IMR-90 (cell line): ENCODE measurements around the gene TMC3. TPM values are rescaled to one million over a fixed set of nuclear protein-coding genes. Genes with fewer than 3 reads are reported as not detected.

Experiments used
- ATAC-seq: fragments of 200-7000 bp; cut with Tn5 transposase; 2 replicates; pipeline ENCODE4 v1.9.1; 2020; ENCODE audit warnings: low read depth, mild to moderate bottlenecking, moderate library complexity
- BruUV-seq: library from RNA; stranded (reverse); fragments of 400-500 nt; replicated peaks from 2 replicates; lab custom pipeline; 2021; lab: Mats Ljungman, UMichigan
- CTCF ChIA-PET: fragments of 300-600 bp; formaldehyde crosslinking; extraction: SDS; loops from one replicate; lab custom pipeline; 2021; ENCODE audit warnings: antibody characterized with exemption; lab: Yijun Ruan, JAX
- POLR2A ChIA-PET: fragments of 300-600 bp; sonication (Branson Sonifier 250); formaldehyde crosslinking; loops from one replicate; lab custom pipeline; 2022; ENCODE audit warnings: antibody characterized with exemption; ENCODE audit not compliant: unreplicated experiment; lab: Charles Lee
- DNase-seq: peaks from one replicate; pipeline ENCODE4 v3.0.0; 2013
- H2AFZ ChIP-seq: replicated peaks from 2 replicates; pipeline ENCODE3; 2013; ENCODE audit warnings: low read length, mild to moderate bottlenecking; ENCODE audit not compliant: poor library complexity
- H2AK5ac ChIP-seq: 2 replicates; pipeline ENCODE4 v1.6.1; 2013; ENCODE audit warnings: low read depth, low read length, inconsistent platforms
- H2AK9ac ChIP-seq: replicated peaks from 2 replicates; pipeline ENCODE3; 2013; ENCODE audit warnings: mild to moderate bottlenecking, low read depth, low read length, moderate library complexity; ENCODE audit not compliant: poor library complexity
- H2BK120ac ChIP-seq: 2 replicates; pipeline ENCODE4 v1.6.1; 2013; ENCODE audit warnings: low read depth, low read length, inconsistent platforms
- H2BK15ac ChIP-seq: 3 replicates; pipeline ENCODE4 v1.6.1; 2013; ENCODE audit warnings: low read depth, low read length, inconsistent platforms
- H2BK20ac ChIP-seq: 2 replicates; pipeline ENCODE4 v1.6.1; 2013; ENCODE audit warnings: low read depth, mild to moderate bottlenecking, inconsistent platforms, low read length, moderate library complexity
- H2BK5ac ChIP-seq: 2 replicates; pipeline ENCODE4 v1.6.1; 2013; ENCODE audit warnings: mild to moderate bottlenecking, low read depth, low read length, inconsistent platforms; ENCODE audit not compliant: poor library complexity, severe bottlenecking
- H3K14ac ChIP-seq: replicated peaks from 2 replicates; pipeline ENCODE4 v1.6.1; 2013; ENCODE audit warnings: low read depth, low read length, inconsistent platforms
- H3K18ac ChIP-seq: 2 replicates; pipeline ENCODE4 v1.6.1; 2013; ENCODE audit warnings: low read depth, low read length, control low read depth
- H3K23ac ChIP-seq: 2 replicates; pipeline ENCODE4 v1.6.1; 2013; ENCODE audit warnings: low read depth, low read length, inconsistent platforms
- H3K27ac ChIP-seq: 2 replicates; pipeline ENCODE4 v1.5.1; 2013; ENCODE audit warnings: mild to moderate bottlenecking, control low read depth, low read length; ENCODE audit not compliant: insufficient read depth
- H3K27me3 ChIP-seq: 2 replicates; pipeline ENCODE4 v1.6.1; 2013; ENCODE audit warnings: low read length; ENCODE audit not compliant: control insufficient read depth, insufficient read depth
- H3K36me3 ChIP-seq: 2 replicates; pipeline ENCODE4 v1.6.1; 2013; ENCODE audit warnings: low read length, mixed read lengths; ENCODE audit not compliant: control insufficient read depth, insufficient read depth
- H3K4ac ChIP-seq: 2 replicates; pipeline ENCODE4 v1.6.1; 2013; ENCODE audit warnings: low read depth, low read length, inconsistent platforms
- H3K4me1 ChIP-seq: 2 replicates; pipeline ENCODE4 v1.6.1; 2013; ENCODE audit warnings: low read length, mixed read lengths; ENCODE audit not compliant: control insufficient read depth, insufficient read depth
- H3K4me2 ChIP-seq: 2 replicates; pipeline ENCODE4 v1.6.1; 2013; ENCODE audit warnings: low read depth, mild to moderate bottlenecking, control low read depth, low read length, moderate library complexity
- H3K4me3 ChIP-seq: 2 replicates; pipeline ENCODE4 v1.5.1; 2013; ENCODE audit warnings: low read depth, mild to moderate bottlenecking, control low read depth, low read length, moderate library complexity; ENCODE audit not compliant: insufficient read depth
- H3K56ac ChIP-seq: 2 replicates; pipeline ENCODE4 v1.6.1; 2013; ENCODE audit warnings: low read length, inconsistent platforms; ENCODE audit not compliant: insufficient read depth; ENCODE audit errors: extremely low read depth
- H3K79me1 ChIP-seq, 2 experiments: 2 replicates each; pipeline ENCODE4 v1.6.1; 2013; ENCODE audit warnings: low read length in 2 of 2, inconsistent platforms in 1 of 2, low read depth in 1 of 2
- H3K9ac ChIP-seq: 2 replicates; pipeline ENCODE4 v1.6.1; 2013; ENCODE audit warnings: low read depth, low read length, control low read depth
- H3K9me1 ChIP-seq: 2 replicates; pipeline ENCODE4 v1.6.1; 2013; ENCODE audit warnings: low read length, inconsistent platforms; ENCODE audit not compliant: insufficient read depth
- H3K9me3 ChIP-seq: 2 replicates; pipeline ENCODE4 v1.6.1; 2013; ENCODE audit warnings: low read length; ENCODE audit not compliant: control insufficient read depth, insufficient read depth
- H4K20me1 ChIP-seq: 2 replicates; pipeline ENCODE4 v1.6.1; 2013; ENCODE audit warnings: low read length, inconsistent platforms; ENCODE audit not compliant: insufficient read depth
- H4K5ac ChIP-seq: 2 replicates; pipeline ENCODE4 v1.6.1; 2013; ENCODE audit warnings: mild to moderate bottlenecking, low read depth, low read length, control low read depth
- H4K8ac ChIP-seq, 2 experiments: 2 replicates each; pipeline ENCODE4 v1.6.1; 2013; ENCODE audit warnings: low read depth in 2 of 2, low read length in 2 of 2, control low read depth in 1 of 2, inconsistent platforms in 1 of 2
- H4K91ac ChIP-seq: 2 replicates; pipeline ENCODE4 v1.6.1; 2013; ENCODE audit warnings: low read depth, low read length, inconsistent platforms; ENCODE audit not compliant: insufficient read depth
- BHLHE40 ChIP-seq: fragments of 150-350 bp; IDR thresholded peaks from 2 replicates; pipeline ENCODE4 v1.6.1; 2016; ENCODE audit warnings: mild to moderate bottlenecking, low read depth, low read length
- CEBPB ChIP-seq: IDR thresholded peaks from 2 replicates; pipeline ENCODE4 v1.6.1; 2012; ENCODE audit warnings: low read depth, low read length, improper control_type of control experiment
- MAFK ChIP-seq: IDR thresholded peaks from 2 replicates; pipeline ENCODE4 v1.6.1; 2012; ENCODE audit warnings: low read depth, low read length, improper control_type of control experiment
- MAZ ChIP-seq: IDR thresholded peaks from 2 replicates; pipeline ENCODE4 v1.6.1; 2012; ENCODE audit warnings: low read depth, mild to moderate bottlenecking, low read length, improper control_type of control experiment, moderate library complexity, borderline replicate concordance
- NFE2L2 ChIP-seq: fragments of 150-350 bp; IDR thresholded peaks from 2 replicates; pipeline ENCODE4 v1.6.1; 2016; ENCODE audit warnings: low read depth, mild to moderate bottlenecking, low read length
- POLR2A ChIP-seq: IDR thresholded peaks from 2 replicates; pipeline ENCODE4 v1.6.1; 2012; ENCODE audit warnings: mild to moderate bottlenecking, low read depth, low read length
- RAD21 ChIP-seq: IDR thresholded peaks from 2 replicates; pipeline ENCODE4 v1.6.1; 2012; ENCODE audit warnings: low read length, improper control_type of control experiment
- WGBS, 2 experiments: methylation state at CpG; one replicate each; pipeline versions ENCODE4 v1.1.5 to v1.1.7; 2013; ENCODE audit warnings: missing lambda C conversion rate in 2 of 2; ENCODE audit not compliant: insufficient read length in 1 of 2; ENCODE audit errors: extremely low coverage in 2 of 2; 5-methylcytosine and 5-hydroxymethylcytosine counted together
- dilution Hi-C: fragments of 300-500 bp; cut with HindIII; formaldehyde crosslinking; loops from one replicate; pipeline ENCODE4 v1.14.3; 2018; ENCODE audit warnings: low sequenced_read_pairs; ENCODE audit not compliant: unreplicated experiment
- in situ Hi-C: fragments of 300-500 bp; cut with MboI; formaldehyde crosslinking; loops from 3 replicates; pipeline ENCODE4 v1.14.3; 2019; ENCODE audit warnings: low sequenced_read_pairs, inconsistent platforms, mixed read lengths
- intact Hi-C: fragments of 100-400 bp; cut with micrococcal nuclease; formaldehyde crosslinking; loops from 2 replicates; pipeline ENCODE4 v1.10.0; 2022
- polyA plus RNA-seq, 3 experiments: library from polyadenylated mRNA; depleted of rRNA; stranded (reverse); fragments of >200 nt; gene quantifications; 2 replicates each; pipeline ENCODE4 v1.2.3, GENCODE V29; 2012; ENCODE audit warnings: low replicate concordance in 1 of 3
- total RNA-seq: library from RNA; depleted of rRNA; stranded (reverse); fragments of >200 nt; gene quantifications from 2 replicates; pipeline ENCODE4 v1.2.3, GENCODE V29; 2012

The TMC3 gene
- total and polyA plus RNA-seq, 2 of the 4 experiments (the other 2 are of a cell fraction): not detected

DNA sequence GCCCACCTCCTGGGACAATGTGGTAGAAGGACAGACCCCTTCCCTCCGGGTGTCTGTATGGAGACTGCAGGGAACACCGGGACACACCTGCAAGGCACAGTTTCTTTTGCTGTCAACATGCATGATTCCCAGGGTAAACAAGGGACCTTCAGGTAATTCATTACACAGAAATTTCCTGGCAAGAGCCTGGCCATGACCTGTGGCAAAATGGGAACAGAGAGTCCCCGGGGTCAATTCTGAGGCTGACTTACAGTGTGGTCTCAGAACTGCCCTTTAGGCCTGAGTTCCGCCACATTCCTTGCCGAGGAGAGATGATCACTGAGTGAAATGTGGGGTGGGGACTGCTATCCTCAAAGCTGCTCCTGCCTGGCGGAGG, 56.4 kb downstream of the TMC3 start:
- H3K14ac ChIP-seq: no peak overlapping the region
- no peak overlapping the region for H3K18ac ChIP-seq
- peaks cover 43% of the 10 kb centered on the region for H3K36me3 ChIP-seq
- H2BK15ac ChIP-seq: no peak overlapping the region
- in situ Hi-C loops: no loop called here
- no peak overlapping the region for H2AK5ac ChIP-seq
- H3K4me2 ChIP-seq: no peak overlapping the region
- peaks cover 3 to 8% of the 10 kb centered on the region in 2 experiments; a peak in 3 of 4 replicates for H3K79me1 ChIP-seq
- no peak overlapping the region for H3K4ac ChIP-seq
- dilution Hi-C loops: no loop called here
- H4K20me1 ChIP-seq: no peaks in the 10 kb centered on the region
- ATAC-seq: no peak
- WGBS, 2 experiments: 90% methylated on average over 2 of the region's 6 CpGs; no CpG with 5 or more reads in 1 of the 2 experiments
- no peak for TF ChIP-seq MAFK
- TF ChIP-seq POLR2A: no peak
- TF ChIP-seq MAZ: no peak
- no peak for TF ChIP-seq NFE2L2
- no peak for TF ChIP-seq RAD21
- no peak for TF ChIP-seq CEBPB
- no peak for TF ChIP-seq BHLHE40
- no peak overlapping the region for H2BK120ac ChIP-seq
- intact Hi-C loops: no loop called here
- no peak overlapping the region for H3K9ac ChIP-seq
- DNase-seq: no peak
- H4K8ac ChIP-seq: no peak overlapping the region
- peaks cover 15% of the 10 kb centered on the region for H3K9me1 ChIP-seq
- H2BK5ac ChIP-seq: no peak overlapping the region
- no peak overlapping the region for H4K91ac ChIP-seq
- H2AK9ac ChIP-seq: no peak overlapping the region
- H3K27me3 ChIP-seq: no peaks in the 10 kb centered on the region
- peaks cover 13% of the 10 kb centered on the region for H3K4me1 ChIP-seq
- H2BK20ac ChIP-seq: no peak overlapping the region
- H3K56ac ChIP-seq: no peak overlapping the region
- H3K9me3 ChIP-seq: no peaks in the 10 kb centered on the region
- H3K27ac ChIP-seq: no peak overlapping the region
- no peak overlapping the region for H3K4me3 ChIP-seq
- CTCF ChIA-PET: no interaction called here
- no peak overlapping the region for H2AFZ ChIP-seq
- POLR2A ChIA-PET: no interaction called here
- no peak overlapping the region for H3K23ac ChIP-seq
- BruUV-seq: no TSS peak
- no peak overlapping the region for H4K5ac ChIP-seq
